Calu3 (cell line): ENCODE results near the gene CARTPT. TPM values are rescaled to one million over a fixed set of nuclear protein-coding genes. Genes with fewer than 3 reads are reported as not detected.

Experiments used
- BruUV-seq: library from RNA; stranded (reverse); fragments of 400-500 nt; replicated peaks from 2 replicates; lab custom pipeline; 2021; lab: Mats Ljungman, UMichigan
- CTCF ChIA-PET: fragments of 300-600 bp; sonication (Branson Sonifier 250); formaldehyde crosslinking; loops from one replicate; lab custom pipeline; 2022; ENCODE audit warnings: antibody characterized with exemption; lab: Charles Lee
- DNase-seq: peaks from one replicate; pipeline ENCODE4 v3.0.0; 2022
- H3K27ac Mint-ChIP-seq: one replicate; pipeline ENCODE4 v1.8.0; 2022; ENCODE audit warnings: mixed read lengths; ENCODE audit not compliant: unreplicated experiment
- H3K27me3 Mint-ChIP-seq: one replicate; pipeline ENCODE4 v1.8.0; 2022; ENCODE audit warnings: mixed read lengths; ENCODE audit not compliant: unreplicated experiment
- H3K36me3 Mint-ChIP-seq: one replicate; pipeline ENCODE4 v1.8.0; 2022; ENCODE audit warnings: mild to moderate bottlenecking, moderate library complexity, mixed read lengths; ENCODE audit not compliant: insufficient read depth, unreplicated experiment
- H3K4me1 Mint-ChIP-seq: one replicate; pipeline ENCODE4 v1.8.0; 2022; ENCODE audit warnings: mild to moderate bottlenecking, low read depth, mixed read lengths; ENCODE audit not compliant: unreplicated experiment
- H3K4me3 Mint-ChIP-seq: one replicate; pipeline ENCODE4 v1.8.0; 2022; ENCODE audit warnings: mild to moderate bottlenecking, low read depth, moderate library complexity, mixed read lengths; ENCODE audit not compliant: unreplicated experiment
- H3K9me3 Mint-ChIP-seq: one replicate; pipeline ENCODE4 v1.8.0; 2022; ENCODE audit warnings: low read depth, mixed read lengths; ENCODE audit not compliant: unreplicated experiment
- intact Hi-C: fragments of 100-400 bp; cut with micrococcal nuclease; formaldehyde crosslinking; loops from one replicate; pipeline ENCODE4 v1.10.0; 2022; ENCODE audit not compliant: unreplicated experiment
- total RNA-seq: library from RNA; stranded (reverse); gene quantifications from 2 replicates; pipeline ENCODE4 v1.2.3, GENCODE V29; 2022
- TF ChIP-seq, protein P1 (sequence below): fragments of 200-600 bp; IDR thresholded peaks from one replicate; pipeline ENCODE4 v1.8.0; 2022; ENCODE audit warnings: antibody characterized with exemption; ENCODE audit not compliant: unreplicated experiment

The CARTPT gene
- total RNA-seq, 1 experiment from 2014 or later: not detected

- intact Hi-C loops: loop anchor here (10.0 kb wide), 1 partner anchor 754 kb away; no protein-coding TSS in a partner anchor
- no peak for DNase-seq
- CTCF ChIA-PET: no interaction called here
- no TSS peak for BruUV-seq
- Mint-ChIP-seq H3K4me1 (no peaks in the 10 kb centered on the region), H3K27ac (no peak overlapping the region), H3K4me3 (no peak overlapping the region), H3K36me3 (no peaks in the 10 kb centered on the region), H3K9me3 (no peaks in the 10 kb centered on the region), H3K27me3 (no peaks in the 10 kb centered on the region)
- TF ChIP-seq, protein P1, sequence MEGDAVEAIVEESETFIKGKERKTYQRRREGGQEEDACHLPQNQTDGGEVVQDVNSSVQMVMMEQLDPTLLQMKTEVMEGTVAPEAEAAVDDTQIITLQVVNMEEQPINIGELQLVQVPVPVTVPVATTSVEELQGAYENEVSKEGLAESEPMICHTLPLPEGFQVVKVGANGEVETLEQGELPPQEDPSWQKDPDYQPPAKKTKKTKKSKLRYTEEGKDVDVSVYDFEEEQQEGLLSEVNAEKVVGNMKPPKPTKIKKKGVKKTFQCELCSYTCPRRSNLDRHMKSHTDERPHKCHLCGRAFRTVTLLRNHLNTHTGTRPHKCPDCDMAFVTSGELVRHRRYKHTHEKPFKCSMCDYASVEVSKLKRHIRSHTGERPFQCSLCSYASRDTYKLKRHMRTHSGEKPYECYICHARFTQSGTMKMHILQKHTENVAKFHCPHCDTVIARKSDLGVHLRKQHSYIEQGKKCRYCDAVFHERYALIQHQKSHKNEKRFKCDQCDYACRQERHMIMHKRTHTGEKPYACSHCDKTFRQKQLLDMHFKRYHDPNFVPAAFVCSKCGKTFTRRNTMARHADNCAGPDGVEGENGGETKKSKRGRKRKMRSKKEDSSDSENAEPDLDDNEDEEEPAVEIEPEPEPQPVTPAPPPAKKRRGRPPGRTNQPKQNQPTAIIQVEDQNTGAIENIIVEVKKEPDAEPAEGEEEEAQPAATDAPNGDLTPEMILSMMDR: no peak
Measured at GRCh38 chr5:71770381-71770780, 51.3 kb downstream of the CARTPT start.

Other genes starting within 250 kb of the CARTPT start
- 98.7 and 115 TPM in 2 replicates for gene MCCC2, start 131.9 kb upstream of the CARTPT start, total RNA-seq